GM11168 (cell line): ENCODE results near the gene KRT28.
"Not testable (repeated sequence)": the region's sequence is repeated elsewhere in the genome, so short reads cannot be mapped to it uniquely, and the experiment has no call there.

Experiments
- in situ Hi-C: fragments of 300-500 bp; cut with MboI; formaldehyde crosslinking; loops from one replicate; pipeline ENCODE4 v1.12.0; 2022; ENCODE audit warnings: low sequenced_read_pairs; ENCODE audit not compliant: unreplicated experiment

Gene KRT28

DNA sequence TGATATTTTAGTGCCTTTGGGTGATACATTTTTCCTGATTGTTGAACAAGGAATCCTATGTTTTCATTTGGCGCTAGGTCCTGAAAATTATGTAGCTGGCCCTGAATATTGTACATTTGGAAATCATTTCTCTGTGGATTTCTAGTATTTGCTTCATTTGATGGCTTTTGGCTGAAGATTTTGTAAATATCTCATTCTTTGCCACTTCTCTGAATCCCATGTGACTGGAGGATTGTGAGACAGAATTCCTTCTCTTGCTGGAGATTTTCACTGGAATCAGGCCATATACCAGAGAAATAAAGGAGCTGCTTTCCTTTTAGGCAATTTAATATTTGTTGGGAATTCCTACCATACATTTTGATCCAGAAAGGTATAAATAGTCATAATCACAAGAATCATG, 8.6 kb downstream of the KRT28 start:
- in situ Hi-C loops: loop anchor here (10.0 kb wide), 1 partner anchor 166 kb away; no protein-coding TSS in a partner anchor

DNA sequence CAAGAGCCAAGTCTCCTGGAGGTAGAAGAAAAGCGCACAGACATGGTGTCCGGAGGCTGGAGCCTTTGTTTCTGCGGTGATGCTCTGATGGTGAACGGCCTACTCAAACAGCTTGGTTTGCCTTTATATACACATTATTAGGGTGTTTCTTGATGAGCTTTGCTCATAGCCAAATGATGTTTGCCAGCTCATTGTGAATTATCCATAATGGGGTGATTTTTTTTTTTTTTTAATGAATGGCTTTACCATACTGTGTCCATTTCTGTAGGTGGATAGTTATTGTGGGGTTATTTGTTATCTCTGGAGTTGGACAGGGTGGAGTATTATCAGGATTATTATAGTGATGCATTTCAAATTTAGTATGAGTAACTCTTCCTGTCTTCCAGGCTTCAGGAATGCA, 17.3 kb downstream of the KRT28 start, which contains the start of gene KRT27:
TSS of gene KRT27 (minus strand) at position 101 of the 400 bp plus-strand sequence. CDS start at position 44, 57 bp downstream.
- in situ Hi-C loops: no loop called here

DNA sequence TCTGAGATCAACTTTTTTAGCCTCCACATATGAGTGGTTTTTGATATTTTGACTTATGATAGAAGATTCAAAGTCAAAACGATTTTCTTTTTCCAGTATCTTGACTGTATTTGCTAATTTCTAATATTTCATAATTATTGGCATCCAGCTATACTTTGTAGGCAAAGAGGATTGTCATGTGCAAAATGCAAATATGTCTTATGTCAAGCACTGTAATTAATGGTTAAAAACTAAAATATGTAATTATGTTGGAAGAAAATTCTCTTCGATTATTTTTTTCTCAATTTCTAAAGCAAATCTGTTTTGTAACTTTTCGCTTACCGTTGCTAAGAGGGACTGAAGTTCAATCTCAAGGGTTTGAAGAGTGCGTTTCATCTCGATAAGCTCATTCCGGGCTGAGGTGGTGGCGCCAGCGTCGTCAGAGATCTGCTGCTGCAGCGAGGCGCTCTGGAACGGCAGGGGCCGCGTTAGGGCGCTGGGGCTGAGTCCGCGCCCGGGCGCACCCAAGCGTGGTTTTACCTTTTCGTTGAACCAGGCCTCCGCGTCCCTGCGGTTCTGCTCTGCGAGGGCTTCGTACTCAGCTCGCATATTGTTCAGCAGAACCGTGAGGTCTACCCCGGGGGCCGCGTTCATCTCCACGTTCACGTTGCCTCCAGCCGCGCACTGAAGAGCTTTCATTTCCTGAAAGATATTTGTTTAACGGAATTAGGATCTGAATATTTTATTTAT, 20.4 kb downstream of the KRT28 start:
- in situ Hi-C loops: no loop called here

DNA sequence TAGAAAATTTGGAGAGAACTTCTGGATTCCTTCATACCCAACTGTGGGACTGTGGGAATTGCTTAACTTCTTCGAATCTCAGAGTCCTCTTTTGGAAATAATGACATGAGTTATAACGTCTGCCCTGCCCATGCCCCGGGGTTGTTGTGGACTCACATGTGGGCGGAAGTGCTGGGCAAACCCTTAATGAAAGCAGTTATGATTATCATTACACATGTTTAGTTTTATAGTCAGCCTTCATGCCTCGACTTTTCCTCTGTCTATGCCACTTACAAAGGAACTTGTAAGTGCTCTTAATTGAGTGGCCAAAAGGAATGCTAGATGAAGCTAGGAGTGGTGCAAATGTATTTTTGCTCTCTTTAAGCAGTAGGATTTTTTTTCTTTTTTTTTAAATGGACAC, 21.3 kb downstream of the KRT28 start:
- in situ Hi-C loops: no loop called here

DNA sequence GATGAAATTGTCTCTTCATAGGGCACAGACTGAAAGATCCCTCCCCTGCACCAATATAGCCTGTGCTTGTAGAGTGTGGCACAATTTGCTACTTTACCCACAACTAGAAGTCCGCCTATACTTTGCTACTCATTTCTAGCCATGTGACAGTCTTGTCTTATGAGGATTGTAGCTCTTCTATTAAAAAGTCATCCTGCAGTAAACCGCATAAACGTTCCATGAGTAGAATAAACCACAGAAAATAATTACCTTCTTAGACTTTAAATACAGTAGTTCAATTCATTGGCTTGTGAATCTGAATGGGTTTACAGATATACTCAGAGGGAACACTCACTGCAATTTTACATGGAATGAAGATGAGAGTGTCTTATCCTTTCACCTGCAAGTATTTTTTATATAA, 21.8 kb downstream of the KRT28 start:
- in situ Hi-C loops: no loop called here

DNA sequence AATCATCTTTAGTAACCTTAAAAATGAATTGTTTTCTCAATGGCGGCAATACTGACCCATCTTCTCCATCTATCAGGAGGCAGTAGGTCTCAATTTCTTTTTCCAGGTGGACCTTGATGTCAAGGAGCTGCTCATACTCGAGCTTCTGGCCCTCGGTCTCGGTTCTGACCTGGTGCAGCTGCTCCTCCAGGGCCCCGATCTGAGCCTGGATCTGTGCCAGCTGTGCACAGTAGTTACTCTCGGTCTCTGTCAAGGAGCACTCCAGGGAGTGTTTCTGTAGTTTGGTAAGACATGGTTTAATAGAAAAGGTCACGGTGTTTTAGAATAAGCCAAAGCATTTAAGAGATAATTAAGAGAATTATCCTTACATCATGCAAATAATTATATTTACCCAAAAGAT, 22.3 kb downstream of the KRT28 start:
- in situ Hi-C loops: no loop called here

DNA sequence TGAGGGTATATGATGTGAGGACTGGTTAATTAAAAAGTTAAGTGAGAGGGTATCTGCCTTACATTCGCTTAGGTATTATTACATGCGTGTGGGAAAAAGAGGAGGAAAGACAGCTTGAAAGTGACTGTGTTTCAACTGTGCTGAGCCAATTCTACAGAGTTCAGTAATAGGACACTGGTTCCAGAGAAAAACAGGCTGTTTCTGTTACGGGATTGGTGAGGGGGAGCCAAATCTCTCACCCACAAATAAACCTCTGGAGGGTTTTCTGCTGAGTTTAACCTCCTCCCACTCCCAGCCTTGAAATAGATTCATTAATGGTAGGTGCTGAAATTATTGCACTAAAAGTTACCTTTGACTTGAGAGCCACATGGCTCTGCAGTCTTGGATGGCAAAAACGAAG, 23.8 kb downstream of the KRT28 start:
- in situ Hi-C loops: no loop called here

DNA sequence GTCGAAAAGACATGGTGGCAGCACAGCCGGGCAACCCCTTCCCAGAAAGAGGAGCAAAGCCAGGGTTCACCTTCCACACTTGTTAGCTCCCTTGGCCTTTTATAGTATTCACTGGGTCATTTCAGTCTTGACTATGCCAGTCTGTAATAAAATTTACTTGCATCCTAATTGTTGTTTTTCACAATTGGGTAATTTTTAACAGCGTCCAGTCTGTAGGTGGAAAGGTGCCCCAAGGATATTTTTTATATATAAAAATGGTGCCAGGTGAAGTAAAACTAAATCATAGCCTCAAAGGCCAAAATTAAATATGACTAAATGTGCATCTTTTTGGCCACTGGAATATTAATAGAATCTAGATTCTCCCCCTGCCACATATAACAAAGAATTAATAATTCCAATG, 27.7 kb downstream of the KRT28 start, which contains the start of gene KRT26:
TSS of gene KRT26 (minus strand) at position 101 of the 400 bp plus-strand sequence. CDS start at position 13, 88 bp downstream.
- in situ Hi-C loops: no loop called here

DNA sequence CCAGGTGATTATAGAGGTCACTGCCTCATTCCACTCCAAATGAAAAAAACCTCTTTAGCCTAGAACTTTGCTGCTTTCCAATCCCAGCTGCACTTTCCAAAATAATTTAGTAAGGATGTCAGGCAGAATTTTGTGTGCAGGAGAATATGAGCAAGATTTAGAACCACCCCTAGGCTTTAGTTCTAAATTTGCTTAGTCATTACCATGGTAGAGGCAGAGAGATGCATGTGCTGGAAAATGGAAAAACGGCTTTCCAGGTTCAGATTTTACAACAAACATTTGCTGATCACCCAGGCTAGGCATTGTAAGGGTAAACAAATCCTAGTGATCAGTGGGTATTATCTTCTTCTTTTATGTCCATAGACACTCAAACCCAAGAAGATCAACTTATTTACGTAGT, 34.1 kb downstream of the KRT28 start:
- in situ Hi-C loops: no loop called here

DNA sequence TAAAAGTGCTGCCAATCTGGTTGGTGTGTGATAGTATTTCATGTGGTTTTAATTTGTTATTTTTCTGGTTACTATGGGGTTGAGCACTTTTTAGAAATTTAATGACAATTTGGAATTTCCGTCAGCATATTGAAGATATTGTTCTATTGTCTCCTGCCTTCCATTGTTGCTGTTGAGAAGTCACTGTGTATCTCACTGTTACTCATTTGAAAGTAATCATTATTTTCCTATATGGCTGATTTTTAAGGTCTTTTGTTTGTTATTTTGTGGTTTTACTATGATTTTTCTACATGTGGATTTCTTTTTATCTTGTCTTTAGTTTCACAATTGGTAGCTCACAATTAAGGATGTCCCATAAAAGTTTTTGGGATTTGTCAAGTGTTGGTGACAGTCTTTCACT, 36.0 kb downstream of the KRT28 start:
- in situ Hi-C loops: no loop called here

DNA sequence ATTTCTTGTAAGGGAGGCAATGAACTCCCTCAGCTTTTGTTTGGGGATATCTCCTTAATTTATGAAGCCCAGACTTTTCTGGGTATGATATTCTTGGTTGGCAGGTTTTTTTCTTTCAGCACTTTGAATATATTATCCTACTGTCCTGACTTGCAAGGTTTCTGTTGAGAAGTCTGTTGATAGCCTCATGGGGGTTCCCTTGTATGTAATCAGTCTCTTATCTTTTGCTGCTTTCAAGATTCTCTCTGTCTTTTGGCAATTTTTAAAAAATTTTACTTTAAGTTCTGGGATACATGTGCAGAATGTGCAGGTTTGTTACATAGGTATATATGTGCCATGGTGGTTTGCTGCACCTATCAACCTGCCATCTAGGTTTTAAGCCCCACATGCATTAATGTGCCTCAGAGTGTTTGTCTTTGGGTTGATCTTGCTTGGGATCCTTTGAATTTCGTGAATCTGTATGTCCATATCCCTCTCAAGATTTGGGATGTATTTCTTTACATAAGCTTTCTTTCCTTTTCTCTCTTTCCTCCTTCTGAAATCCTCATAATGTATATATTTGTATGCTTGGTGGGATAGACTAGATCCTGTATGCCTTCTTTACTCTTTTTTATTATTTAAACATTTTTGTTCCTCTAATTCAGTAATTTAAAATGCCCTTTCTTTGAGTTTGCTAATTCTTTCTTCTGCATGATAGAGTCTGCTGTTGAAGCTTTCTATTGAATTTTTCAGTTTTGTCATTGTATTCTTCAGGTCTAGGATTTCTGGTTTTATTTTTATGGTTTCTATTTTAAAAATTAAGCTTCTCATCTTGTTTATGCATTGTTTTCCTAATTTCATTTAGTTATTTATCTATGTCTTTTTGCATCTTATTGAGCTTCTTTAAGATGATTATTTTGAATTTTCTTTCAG, 39.4 kb downstream of the KRT28 start:
- in situ Hi-C loops: no loop called here

DNA sequence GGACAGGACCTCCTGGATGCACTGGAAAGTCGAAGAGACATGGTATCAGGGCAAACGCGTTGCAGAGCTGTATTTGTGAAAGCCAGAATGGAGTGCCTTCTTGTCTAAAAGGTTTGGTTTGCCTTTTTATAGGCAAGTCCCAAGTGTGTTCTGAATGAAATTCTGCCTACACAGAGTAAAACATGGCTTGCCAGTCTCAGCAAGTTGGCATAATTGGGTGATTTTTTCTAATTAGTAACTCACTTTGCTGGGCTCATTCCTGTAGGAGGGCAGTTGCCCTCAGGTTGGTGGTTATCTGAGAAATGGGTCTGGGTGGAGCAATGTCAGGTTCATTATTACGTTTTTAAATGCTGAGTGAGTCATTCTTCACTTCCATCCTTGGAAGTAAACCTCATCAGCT, 44.5 kb downstream of the KRT28 start, which contains the start of gene KRT25:
TSS of gene KRT25 (minus strand) at position 101 of the 400 bp plus-strand sequence. CDS start at position 41, 60 bp downstream.
- in situ Hi-C loops: no loop called here

DNA sequence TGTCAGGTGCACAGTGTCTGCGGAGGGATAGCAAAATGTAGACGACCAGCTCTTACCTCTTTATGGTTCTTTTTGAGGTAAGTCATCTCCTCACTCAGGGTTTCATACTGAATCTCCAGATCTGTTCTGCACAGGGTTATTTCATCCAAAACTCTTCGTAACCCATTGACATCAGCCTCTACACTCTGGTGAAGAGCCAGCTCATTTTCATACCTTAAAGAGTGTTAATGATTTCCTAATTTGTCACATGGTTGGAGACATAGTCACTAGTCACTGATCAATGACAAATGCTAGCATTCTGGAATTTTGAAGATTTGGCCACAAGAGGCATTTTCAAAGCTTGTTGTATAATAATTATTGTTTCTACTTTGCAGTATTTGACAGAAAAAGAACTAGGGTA, 46.0 kb downstream of the KRT28 start:
- in situ Hi-C loops: no loop called here

DNA sequence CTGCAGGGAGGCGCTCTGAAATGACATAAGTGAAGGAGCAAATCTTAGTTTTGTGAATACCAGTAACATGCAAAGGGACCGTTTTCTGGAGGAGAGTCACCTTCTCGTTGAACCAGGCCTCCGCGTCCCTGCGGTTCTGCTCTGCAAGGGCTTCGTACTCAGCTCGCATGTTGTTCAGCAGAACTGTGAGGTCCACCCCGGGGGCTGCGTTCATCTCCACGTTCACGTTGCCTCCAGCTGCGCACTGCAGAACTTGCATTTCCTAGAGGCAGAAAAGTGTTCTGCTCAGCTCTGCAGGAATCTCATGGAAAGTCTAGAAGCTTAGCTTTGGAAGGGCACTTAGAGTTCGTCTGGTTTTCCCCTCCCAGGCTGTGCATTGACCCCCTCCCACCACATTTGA, 48.7 kb downstream of the KRT28 start:
- in situ Hi-C loops: no loop called here

DNA sequence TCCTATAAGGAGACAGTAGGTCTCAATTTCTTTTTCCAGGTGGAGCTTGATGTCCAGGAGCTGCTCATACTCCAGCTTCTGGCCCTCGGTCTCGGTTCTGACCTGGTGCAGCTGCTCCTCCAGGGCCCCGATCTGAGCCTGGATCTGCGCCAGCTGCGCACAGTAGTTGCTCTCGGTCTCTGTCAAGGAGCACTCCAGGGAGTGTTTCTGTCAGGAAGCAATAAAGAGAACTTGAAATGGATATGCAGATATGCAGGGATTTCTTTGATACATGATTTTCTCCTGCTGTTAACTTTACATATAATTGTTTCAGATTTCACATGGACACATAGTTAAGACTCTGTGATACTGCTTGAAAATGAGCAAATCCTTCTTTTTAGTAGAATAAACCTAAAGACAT, 49.4 kb downstream of the KRT28 start:
- in situ Hi-C loops: no loop called here

DNA sequence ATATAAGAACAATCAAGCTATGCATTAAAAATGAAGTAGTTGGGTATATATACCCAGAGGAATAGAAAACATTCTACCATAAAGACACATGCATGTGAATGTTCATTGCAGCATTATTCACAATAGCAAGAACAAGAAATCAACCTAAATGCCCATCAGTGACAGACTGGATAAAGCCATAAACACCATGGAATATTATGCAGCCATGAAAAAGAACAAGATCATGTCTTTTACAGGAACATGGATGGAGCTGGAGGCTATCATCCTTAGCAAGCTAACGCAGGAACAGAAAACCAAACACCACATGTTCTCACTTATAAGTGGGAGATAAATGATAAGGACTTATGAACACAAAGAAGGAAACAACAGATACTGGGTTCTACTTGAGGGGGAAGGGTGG, 51.1 kb downstream of the KRT28 start:
- in situ Hi-C loops: not testable (repeated sequence)
